Upper lobe of right lung (tissue), 1 donor: Measurements from ENCODE around the gene SND1. TPM values are rescaled to one million over a fixed set of nuclear protein-coding genes. Genes with fewer than 3 reads are reported as not detected.

Experiments
- ATAC-seq: fragments of 200-7000 bp; cut with Tn5 transposase; one replicate; pipeline ENCODE4 v1.9.1; 2020; ENCODE audit warnings: mild to moderate bottlenecking, moderate library complexity
- DNase-seq: peaks from one replicate; pipeline ENCODE4 v3.0.0-alpha.2; 2020
- H3K27ac ChIP-seq: fragments of 200-600 bp; one replicate; pipeline ENCODE4 v1.8.0; 2022
- H3K27me3 ChIP-seq: fragments of 200-600 bp; one replicate; pipeline ENCODE4 v1.8.0; 2022; ENCODE audit warnings: mild to moderate bottlenecking
- H3K36me3 ChIP-seq: fragments of 200-600 bp; one replicate; pipeline ENCODE4 v1.8.0; 2022
- H3K4me1 ChIP-seq: fragments of 200-600 bp; one replicate; pipeline ENCODE4 v1.8.0; 2022
- H3K4me3 ChIP-seq: fragments of 200-600 bp; one replicate; pipeline ENCODE4 v1.8.0; 2022; ENCODE audit warnings: mild to moderate bottlenecking
- H3K9me3 ChIP-seq: fragments of 200-600 bp; one replicate; pipeline ENCODE4 v1.8.0; 2022
- intact Hi-C: fragments of 100-400 bp; cut with DNase I; formaldehyde crosslinking; loops from one replicate; pipeline ENCODE4 v1.11.0; 2022
- total RNA-seq: library from RNA; stranded (reverse); fragmentation: NEBNext Ultra II Directional; extraction: Animal tissue kit (Norgen Biotek cat#: 25700); gene quantifications from one replicate; pipeline ENCODE4 v1.2.1, GENCODE V29; 2021
- TF ChIP-seq, protein P1 (sequence below): fragments of 200-600 bp; IDR thresholded peaks from one replicate; pipeline ENCODE4 v1.8.0; 2022; ENCODE audit warnings: antibody characterized with exemption
- donor health status: DM: no; HTN: yes; CAD: no; lungs with severe emphysema.

The SND1 gene
- total RNA-seq, 1 donor from 2014 or later = 150 TPM

DNA sequence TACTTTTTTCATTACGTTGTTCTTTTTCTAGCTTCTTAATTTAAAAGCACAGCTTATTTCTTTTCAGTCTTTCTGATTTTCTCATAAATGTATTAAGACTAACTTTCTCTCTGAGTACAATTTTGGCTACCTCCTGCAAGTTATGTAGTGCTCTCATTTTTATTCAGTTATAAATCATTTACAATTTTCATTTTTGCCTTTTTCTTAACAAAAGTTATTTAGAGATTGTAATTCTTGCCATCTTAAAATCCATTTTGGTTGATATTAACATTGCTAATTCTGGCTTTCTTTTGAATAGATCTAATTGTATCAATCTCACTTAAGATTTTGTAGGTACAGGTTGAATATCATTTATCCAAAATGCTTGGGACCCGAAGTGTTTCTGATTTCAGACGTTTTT lies 476.4 kb downstream of the SND1 start:
- no peak overlapping the region for H3K27ac ChIP-seq
- no peak overlapping the region for H3K4me3 ChIP-seq
- DNase-seq (no peak), ATAC-seq (no peak)
- H3K27me3 ChIP-seq = peaks cover 10% of the 10 kb centered on the region
- TF ChIP-seq, protein P1, sequence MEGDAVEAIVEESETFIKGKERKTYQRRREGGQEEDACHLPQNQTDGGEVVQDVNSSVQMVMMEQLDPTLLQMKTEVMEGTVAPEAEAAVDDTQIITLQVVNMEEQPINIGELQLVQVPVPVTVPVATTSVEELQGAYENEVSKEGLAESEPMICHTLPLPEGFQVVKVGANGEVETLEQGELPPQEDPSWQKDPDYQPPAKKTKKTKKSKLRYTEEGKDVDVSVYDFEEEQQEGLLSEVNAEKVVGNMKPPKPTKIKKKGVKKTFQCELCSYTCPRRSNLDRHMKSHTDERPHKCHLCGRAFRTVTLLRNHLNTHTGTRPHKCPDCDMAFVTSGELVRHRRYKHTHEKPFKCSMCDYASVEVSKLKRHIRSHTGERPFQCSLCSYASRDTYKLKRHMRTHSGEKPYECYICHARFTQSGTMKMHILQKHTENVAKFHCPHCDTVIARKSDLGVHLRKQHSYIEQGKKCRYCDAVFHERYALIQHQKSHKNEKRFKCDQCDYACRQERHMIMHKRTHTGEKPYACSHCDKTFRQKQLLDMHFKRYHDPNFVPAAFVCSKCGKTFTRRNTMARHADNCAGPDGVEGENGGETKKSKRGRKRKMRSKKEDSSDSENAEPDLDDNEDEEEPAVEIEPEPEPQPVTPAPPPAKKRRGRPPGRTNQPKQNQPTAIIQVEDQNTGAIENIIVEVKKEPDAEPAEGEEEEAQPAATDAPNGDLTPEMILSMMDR = no peak
- no peaks in the 10 kb centered on the region for H3K4me1 ChIP-seq
- H3K9me3 ChIP-seq = no peaks in the 10 kb centered on the region
- intact Hi-C loops = no loop called here
- H3K36me3 ChIP-seq = no peaks in the 10 kb centered on the region

DNA sequence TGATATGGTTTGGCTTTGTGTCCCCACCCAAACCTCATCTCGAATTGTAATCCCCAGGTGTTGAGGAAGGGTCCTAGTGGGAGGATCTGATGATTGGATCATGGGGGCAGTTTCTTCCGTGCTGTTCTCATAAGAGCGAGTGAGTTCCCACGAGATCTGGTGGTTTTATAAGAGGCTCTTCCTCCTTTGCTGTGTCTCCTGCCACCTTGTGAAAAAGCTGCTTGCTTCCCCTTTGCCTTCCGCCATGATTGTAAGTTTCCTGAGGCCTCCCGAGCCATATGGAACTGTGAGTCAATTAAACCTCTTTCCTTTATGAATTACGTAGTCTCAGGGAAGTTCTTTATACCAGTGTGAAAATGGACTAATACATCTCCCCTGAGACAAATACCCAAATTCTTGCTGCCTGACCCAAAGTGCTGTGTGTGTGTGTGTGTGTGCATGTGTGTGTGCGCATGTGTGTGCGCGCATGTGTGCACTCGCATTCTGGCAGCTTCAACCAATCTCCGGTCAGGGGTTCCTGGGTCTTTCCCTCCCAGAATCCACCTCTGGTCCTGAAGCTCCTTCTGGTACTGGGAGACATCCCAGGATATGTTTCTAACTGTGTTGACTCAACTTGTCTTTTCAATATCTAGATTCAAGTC lies 477.4 kb downstream of the SND1 start:
- no peaks in the 10 kb centered on the region for H3K9me3 ChIP-seq
- H3K27me3 ChIP-seq = peaks cover 18% of the 10 kb centered on the region
- DNase-seq (no peak), ATAC-seq (peak; percentile 35)
- H3K27ac ChIP-seq = no peak overlapping the region
- intact Hi-C loops = no loop called here
- TF ChIP-seq, protein P1 = no peak
- H3K4me1 ChIP-seq = no peaks in the 10 kb centered on the region
- no peak overlapping the region for H3K4me3 ChIP-seq
- H3K36me3 ChIP-seq = no peaks in the 10 kb centered on the region

DNA sequence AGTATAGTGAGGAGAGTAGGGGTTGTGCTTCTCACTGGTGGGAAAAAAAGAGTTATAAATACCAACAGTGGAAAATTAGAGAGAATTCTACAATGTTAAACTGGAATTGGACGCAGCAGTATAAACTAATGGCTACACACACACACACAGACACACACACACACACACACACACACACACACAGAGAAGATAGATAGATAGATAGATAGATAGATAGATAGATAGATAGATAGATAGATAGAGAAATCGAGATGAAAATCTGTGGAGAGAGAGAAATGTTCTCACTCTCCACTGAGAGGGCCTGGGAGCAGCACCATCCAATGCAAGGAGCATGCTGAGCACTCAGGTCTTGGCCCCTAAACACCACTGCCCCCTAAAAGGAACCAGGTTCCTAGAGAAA lies 479.1 kb downstream of the SND1 start:
- no peak for ATAC-seq
- Histone ChIP-seq H3K27me3 (peaks cover 32% of the 10 kb centered on the region), H3K27ac (no peak overlapping the region), H3K36me3 (no peaks in the 10 kb centered on the region), H3K4me3 (no peak overlapping the region), H3K9me3 (no peaks in the 10 kb centered on the region), H3K4me1 (peaks cover 8% of the 10 kb centered on the region)
- no peak for DNase-seq
- intact Hi-C loops = no loop called here
- TF ChIP-seq, protein P1 = no peak

DNA sequence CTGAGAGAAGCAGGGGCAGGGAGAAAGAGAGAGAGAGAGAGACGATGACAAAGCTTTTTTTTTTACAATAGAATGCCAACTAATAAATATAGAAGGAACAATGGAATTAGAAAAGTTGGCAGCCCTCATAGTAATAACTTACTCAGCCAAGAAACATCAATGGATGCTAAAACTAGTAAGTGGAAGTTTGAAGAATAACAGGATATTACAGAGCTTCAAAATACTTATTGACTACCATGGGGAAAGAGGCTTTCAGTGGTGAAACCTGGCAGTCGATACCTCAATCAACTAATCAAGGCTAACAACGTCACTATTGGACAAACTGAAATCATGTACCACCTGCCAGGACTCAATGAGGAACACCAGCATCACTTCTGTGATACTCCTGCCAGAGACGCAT lies 479.7 kb downstream of the SND1 start:
- no peaks in the 10 kb centered on the region for H3K36me3 ChIP-seq
- DNase-seq (no peak), ATAC-seq (no peak)
- peaks cover 39% of the 10 kb centered on the region for H3K27me3 ChIP-seq
- H3K4me1 ChIP-seq = peaks cover 11% of the 10 kb centered on the region
- no peak overlapping the region for H3K4me3 ChIP-seq
- no peaks in the 10 kb centered on the region for H3K9me3 ChIP-seq
- intact Hi-C loops = no loop called here
- TF ChIP-seq, protein P1 = no peak
- H3K27ac ChIP-seq = no peak overlapping the region

DNA sequence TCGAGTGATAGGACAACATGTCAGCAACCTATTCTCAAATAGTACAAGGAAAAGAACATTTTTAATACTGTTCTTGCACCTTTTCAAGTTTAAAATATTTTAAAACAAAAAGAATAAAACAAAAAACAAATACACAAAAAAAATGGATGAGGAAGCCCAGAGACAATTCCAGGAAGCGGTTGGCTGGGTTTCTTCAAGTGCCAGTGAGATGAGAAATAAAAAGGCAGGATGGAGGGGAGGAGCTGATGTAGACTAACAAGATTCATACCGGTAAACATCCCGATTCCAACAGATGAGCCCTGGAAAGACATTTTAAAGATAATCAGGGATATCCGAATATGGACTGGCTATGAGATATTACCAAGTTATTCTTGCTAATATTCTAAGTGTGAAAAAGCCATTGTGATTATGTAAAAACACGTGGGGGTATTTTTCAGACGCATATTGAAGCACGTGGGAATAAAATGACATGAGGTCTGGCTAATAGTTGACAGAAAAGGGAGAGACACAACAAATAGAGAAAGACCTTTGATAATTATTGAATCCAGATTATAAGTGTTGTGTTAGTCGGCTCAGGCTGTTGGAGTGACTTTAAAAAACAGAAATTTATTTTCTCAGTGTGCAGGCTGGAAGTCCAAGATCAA lies 480.6 kb downstream of the SND1 start:
- no peak for ATAC-seq
- H3K9me3 ChIP-seq = no peaks in the 10 kb centered on the region
- no peak overlapping the region for H3K4me3 ChIP-seq
- no peak overlapping the region for H3K27ac ChIP-seq
- DNase-seq = no peak
- TF ChIP-seq, protein P1 = no peak
- H3K27me3 ChIP-seq = peaks cover 46% of the 10 kb centered on the region
- intact Hi-C loops = no loop called here
- peaks cover 11% of the 10 kb centered on the region for H3K4me1 ChIP-seq
- no peaks in the 10 kb centered on the region for H3K36me3 ChIP-seq
